HepG2 (cell line): ENCODE results near the gene VEGFA. TPM values are rescaled to one million over a fixed set of nuclear protein-coding genes. Genes with fewer than 3 reads are reported as not detected.

ENCODE experiments used
- ASH2L ChIP-seq: fragments of 300-600, 200-600 bp; sonication (generic); IDR thresholded peaks from 2 replicates; pipeline ENCODE4 v1.7.0; 2017; ENCODE audit warnings: low read depth, mild to moderate bottlenecking, moderate library complexity, mixed read lengths, low read length; ENCODE audit not compliant: insufficient read length
- CBX2 ChIP-seq, 2 experiments: fragments of 200-600 bp in 1 of 2; sonication (generic); formaldehyde crosslinking in 1 of 2; IDR thresholded peaks; 2 replicates each; pipeline versions ENCODE4 v1.7.0 to v1.8.1; 2018 to 2022; ENCODE audit warnings: low read depth in 2 of 2, low read length in 1 of 2, mild to moderate bottlenecking in 1 of 2, missing genetic modification reagents in 1 of 2
- FOXC1 ChIP-seq: sonication (generic); formaldehyde crosslinking; IDR thresholded peaks from 2 replicates; pipeline ENCODE4 v1.8.0; 2022; ENCODE audit warnings: mild to moderate bottlenecking, missing genetic modification reagents, borderline replicate concordance
- MBNL3 ChIP-seq: fragments of 250-450 bp; sonication (Bioruptor Pico); conservative IDR thresholded peaks from 2 replicates; pipeline ENCODE4 v1.8.0; 2022; ENCODE audit warnings: mild to moderate bottlenecking, inconsistent platforms
- MED1 ChIP-seq: sonication (generic); formaldehyde crosslinking; IDR thresholded peaks from 2 replicates; pipeline ENCODE4 v1.4.0; 2020; ENCODE audit warnings: missing genetic modification reagents
- SMC3 ChIP-seq: IDR thresholded peaks from 2 replicates; pipeline ENCODE4 v1.6.1; 2011; ENCODE audit warnings: low read length, improper control_type of control experiment
- SNRNP70 ChIP-seq: fragments of 200-400 bp; formaldehyde crosslinking; IDR thresholded peaks from 2 replicates; pipeline ENCODE4 v1.6.1; 2017; ENCODE audit warnings: mild to moderate bottlenecking, low read depth, low read length, moderate library complexity
- SYNCRIP ChIP-seq: fragments of 200-400 bp; formaldehyde crosslinking; IDR thresholded peaks from 2 replicates; pipeline ENCODE4 v1.6.1; 2018; ENCODE audit warnings: mild to moderate bottlenecking, low read depth, low read length; ENCODE audit not compliant: insufficient read depth
- TEAD3 ChIP-seq: optimal IDR thresholded peaks from 2 replicates; pipeline ENCODE3; 2016; ENCODE audit warnings: borderline replicate concordance
- TSC22D2 ChIP-seq: sonication (generic); formaldehyde crosslinking; IDR thresholded peaks from 2 replicates; pipeline ENCODE4 v1.5.1; 2020; ENCODE audit warnings: missing genetic modification reagents, mild to moderate bottlenecking, borderline replicate concordance
- ZBTB4 ChIP-seq: sonication (generic); formaldehyde crosslinking; IDR thresholded peaks from 2 replicates; pipeline ENCODE4 v1.4.0; 2020; ENCODE audit warnings: missing genetic modification reagents, mild to moderate bottlenecking, borderline replicate concordance
- ZBTB43 ChIP-seq: sonication (generic); formaldehyde crosslinking; conservative IDR thresholded peaks from 2 replicates; pipeline ENCODE4 v1.4.0; 2020; ENCODE audit warnings: missing genetic modification reagents
- ZFAT ChIP-seq: sonication (generic); formaldehyde crosslinking; conservative IDR thresholded peaks from 2 replicates; pipeline ENCODE4 v1.8.1; 2023; ENCODE audit warnings: missing genetic modification reagents, inconsistent platforms
- ZNF12 ChIP-seq: sonication (generic); formaldehyde crosslinking; IDR thresholded peaks from 2 replicates; pipeline ENCODE4 v1.5.0; 2020; ENCODE audit warnings: missing genetic modification reagents
- ZNF280D ChIP-seq: sonication (generic); formaldehyde crosslinking; IDR thresholded peaks from 2 replicates; pipeline ENCODE4 v1.5.1; 2020; ENCODE audit warnings: mild to moderate bottlenecking, missing genetic modification reagents
- ZNF335 ChIP-seq: sonication (generic); formaldehyde crosslinking; IDR thresholded peaks from 2 replicates; pipeline ENCODE4 v1.4.0; 2020; ENCODE audit warnings: missing genetic modification reagents
- ZNF670 ChIP-seq: sonication (generic); formaldehyde crosslinking; IDR thresholded peaks from 2 replicates; pipeline ENCODE4 v1.8.0; 2022; ENCODE audit warnings: mild to moderate bottlenecking, missing genetic modification reagents, borderline replicate concordance
- ZNF747 ChIP-seq: sonication (generic); formaldehyde crosslinking; IDR thresholded peaks from 2 replicates; pipeline ENCODE4 v1.8.1; 2023; ENCODE audit warnings: missing genetic modification reagents, mild to moderate bottlenecking, borderline replicate concordance
- ZNF788 ChIP-seq: sonication (generic); formaldehyde crosslinking; IDR thresholded peaks from 2 replicates; pipeline ENCODE4 v1.5.0; 2020; ENCODE audit warnings: mild to moderate bottlenecking, missing genetic modification reagents, borderline replicate concordance
- ZNF850 ChIP-seq: sonication (generic); formaldehyde crosslinking; conservative IDR thresholded peaks from 2 replicates; pipeline ENCODE4 v1.9.0; 2021; ENCODE audit warnings: mild to moderate bottlenecking, missing genetic modification reagents
- ZNF878 ChIP-seq: sonication (generic); formaldehyde crosslinking; IDR thresholded peaks from 2 replicates; pipeline ENCODE4 v1.8.1; 2023; ENCODE audit warnings: mild to moderate bottlenecking, missing genetic modification reagents, moderate library complexity
- ZSCAN25 ChIP-seq: sonication (generic); formaldehyde crosslinking; IDR thresholded peaks from 2 replicates; pipeline ENCODE4 v1.8.0; 2022; ENCODE audit warnings: mild to moderate bottlenecking, missing genetic modification reagents
- polyA plus RNA-seq, 8 experiments: library from polyadenylated mRNA; depleted of rRNA in 3 of 8; stranded (reverse) in 7 of 8; unstranded in 1 of 8; fragments of >200 nt; fragmentation: Illumina TruSeq in 4 of 8; extraction: Trizol in 4 of 8; gene quantifications; 2 replicates each; pipeline versions ENCODE4 v1.2.1 to v1.2.3, GENCODE V29; 2011 to 2016; ENCODE audit warnings: low read depth in 4 of 8, missing spikeins in 1 of 8, mixed read lengths in 1 of 8; ENCODE audit not compliant: insufficient read depth in 1 of 8
- total RNA-seq, 5 experiments: library from RNA; depleted of rRNA; stranded (reverse); fragments of >200 nt; fragmentation: Illumina TruSeq; extraction: Trizol; gene quantifications; 2 replicates each; pipeline ENCODE4 v1.2.3, GENCODE V29; 2016; ENCODE audit warnings: low read depth in 1 of 5

The VEGFA gene
- total and polyA plus RNA-seq, 2 of the 13 experiments (the other 11 are each of a cell fraction or from before 2014, with no cell fraction given) = 68.1 to 629 TPM

GRCh38 chr6:43771210-43771857 is 1.3 kb downstream of the VEGFA start (continued):
- peak; percentile 24; the same call in 1 of the 2 replicates for TF ChIP-seq ZNF670 (CRISPR knock-in tag)
- no peak; the same call in 1 of the 2 replicates for TF ChIP-seq FOXC1 (CRISPR knock-in tag)
- TF ChIP-seq TSC22D2 (CRISPR knock-in tag) = no peak
- peak; percentile 78; the same call in 1 of the 2 replicates for TF ChIP-seq ZNF788
- TF ChIP-seq SYNCRIP = no peak
- no peak for TF ChIP-seq CBX2 (IDR thresholded peaks at IDR 0.05; ENCODE audit: low read depth, low read length)
- TF ChIP-seq CBX2 (CRISPR knock-in tag; IDR thresholded peaks at IDR 0.05; ENCODE audit: low read depth) = no peak
- no peak for TF ChIP-seq ZNF878 (CRISPR knock-in tag)
- no peak for TF ChIP-seq MBNL3 (CRISPR knock-in tag)
- TF ChIP-seq TEAD3 (CRISPR knock-in tag) = peak; percentile 47
- TF ChIP-seq MED1 = peak; percentile 79
- TF ChIP-seq ASH2L = peak; percentile 17
- peak; percentile 92 for TF ChIP-seq ZSCAN25 (CRISPR knock-in tag)
- peak; percentile 76; the same call in 1 of the 2 replicates for TF ChIP-seq ZNF747 (CRISPR knock-in tag)
- no peak for TF ChIP-seq SNRNP70
- 0 out of 2 replicates have a peak, but pooled peaks have one; percentile 59 for TF ChIP-seq ZNF850 (CRISPR knock-in tag)
- 0 out of 2 replicates have a peak, but pooled peaks have one; percentile 33 for TF ChIP-seq ZBTB43
- TF ChIP-seq ZNF280D = no peak
- no peak; the same call in 1 of the 2 replicates for TF ChIP-seq ZNF12
- 0 out of 2 replicates have a peak, but pooled peaks have one; percentile 71 for TF ChIP-seq ZFAT (CRISPR knock-in tag)
- TF ChIP-seq ZBTB4 (CRISPR knock-in tag) = peak; percentile 73; the same call in 1 of the 2 replicates
- TF ChIP-seq ZNF335 = no peak
- no peak for TF ChIP-seq SMC3
